Tongue (tissue), 3 donors: ENCODE results near the gene JRKL. TPM values are rescaled to one million over a fixed set of nuclear protein-coding genes. Genes with fewer than 3 reads are reported as not detected.
"Not testable (repeated sequence)": the region's sequence is repeated elsewhere in the genome, so short reads cannot be mapped to it uniquely, and the experiment has no call there.

Source experiments
- DNase-seq: peaks from one replicate; pipeline ENCODE4 v3.0.0-alpha.2; 2015
- small RNA-seq: library from RNA; depleted of rRNA; stranded (forward); fragments of <200 nt; gene quantifications from one replicate; pipeline ENCODE3, GENCODE V24; 2014; ENCODE audit warnings: low replicate concordance
- total RNA-seq: library from RNA; depleted of rRNA; stranded (reverse); fragments of >200 nt; gene quantifications from one replicate; pipeline ENCODE4 v1.2.3, GENCODE V29; 2014

Gene JRKL
- total RNA-seq, 1 donor from 2014 or later: 14.6 TPM

- no peak for DNase-seq
Observed at GRCh38 chr11:96394773-96395172, 5.0 kb downstream of the JRKL start.

GRCh38 chr11:96396637-96397036, 6.8 kb downstream of the JRKL start:
- no peak for DNase-seq

DNA sequence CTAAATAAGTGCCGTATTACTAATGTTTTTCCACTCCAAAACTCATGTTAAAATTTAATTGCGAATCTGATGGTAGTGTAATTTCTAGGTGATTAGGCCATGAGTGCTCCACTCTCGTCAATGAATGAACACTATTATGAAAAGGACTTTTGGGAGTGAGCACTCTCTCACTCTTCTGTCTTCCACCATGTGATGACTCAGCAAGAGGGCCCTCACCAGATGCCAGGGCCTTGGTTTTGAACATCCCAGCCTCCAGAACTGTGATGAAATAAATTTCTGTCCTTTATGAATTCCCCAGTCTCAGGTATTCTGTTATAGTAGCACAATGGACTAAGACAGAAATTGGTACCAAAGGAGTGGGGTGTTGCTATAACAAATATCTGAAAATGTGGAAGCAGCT, 8.1 kb downstream of the JRKL start:
- DNase-seq: no peak

GRCh38 chr11:96400697-96401096, 10.9 kb downstream of the JRKL start:
- DNase-seq: no peak

- DNase-seq: not testable (repeated sequence)
Observed at GRCh38 chr11:96411412-96411811, 21.6 kb downstream of the JRKL start.

DNA sequence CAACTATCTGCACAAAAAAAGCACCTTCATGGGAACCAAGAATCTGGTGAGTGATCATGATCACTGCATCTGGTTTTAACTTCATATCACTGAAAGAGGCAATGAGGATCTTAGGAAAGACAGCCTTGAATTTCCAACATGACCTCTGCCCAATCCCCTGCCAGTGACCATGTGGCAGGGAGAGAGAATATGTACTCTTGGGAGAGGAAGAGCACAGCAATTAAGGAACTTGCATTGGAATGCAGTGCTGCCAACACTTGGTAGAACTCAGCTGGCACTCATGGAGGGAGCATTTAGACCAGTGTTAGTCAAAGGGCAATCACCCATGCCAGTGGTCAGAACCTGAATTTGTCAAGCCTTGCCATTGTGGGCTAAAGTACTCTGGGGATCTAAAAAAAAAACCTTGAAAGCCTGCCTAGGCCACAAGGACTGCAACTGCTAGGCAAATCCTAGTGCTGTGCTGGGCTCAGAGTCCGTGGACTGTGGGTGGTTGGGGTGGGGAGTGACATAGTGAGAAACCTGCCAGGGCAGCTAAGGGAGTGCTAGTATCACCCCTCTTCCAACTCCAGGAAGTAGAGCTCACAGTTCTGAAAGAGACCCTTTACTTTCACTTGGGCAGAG, 23.1 kb downstream of the JRKL start:
- DNase-seq: no peak

DNA sequence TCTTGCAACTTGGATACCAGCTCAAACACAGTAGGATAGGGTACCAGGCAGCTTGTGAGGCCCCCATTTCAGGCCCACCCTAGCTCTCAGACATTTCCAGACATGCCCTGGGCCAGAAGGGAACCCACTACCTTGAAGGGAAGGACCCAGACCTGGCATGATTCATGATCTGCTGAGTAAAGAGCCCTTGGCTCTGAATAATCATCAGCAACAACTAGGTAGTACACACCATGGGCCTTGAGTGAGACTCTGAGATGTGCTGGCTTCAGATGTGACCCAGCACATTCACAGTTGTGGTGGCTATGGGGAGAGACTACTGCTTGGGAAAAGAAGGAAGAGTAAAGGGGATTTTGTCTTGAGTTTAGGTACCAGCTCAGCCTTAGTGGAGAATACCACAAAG, 23.6 kb downstream of the JRKL start:
- DNase-seq: no peak

DNA sequence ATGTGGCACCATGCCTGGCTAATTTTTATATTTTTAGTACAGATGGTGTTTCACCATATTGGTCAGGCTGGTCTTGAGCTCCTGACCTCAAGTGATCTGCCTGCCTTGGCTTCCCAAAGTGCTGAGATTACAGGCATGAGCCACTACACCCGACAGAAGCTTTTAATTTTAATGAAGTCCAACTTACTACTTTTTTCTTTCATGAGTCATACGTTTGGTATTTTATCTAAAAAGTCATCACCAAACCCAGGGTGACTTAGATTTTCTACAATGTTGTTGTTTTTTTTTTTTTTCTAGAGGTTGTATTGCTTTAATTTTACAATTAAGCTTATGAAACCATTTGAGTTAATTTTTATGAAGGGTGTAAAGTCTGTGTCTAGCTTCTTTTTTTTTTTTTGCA, 34.9 kb downstream of the JRKL start:
- DNase-seq: no peak

DNA sequence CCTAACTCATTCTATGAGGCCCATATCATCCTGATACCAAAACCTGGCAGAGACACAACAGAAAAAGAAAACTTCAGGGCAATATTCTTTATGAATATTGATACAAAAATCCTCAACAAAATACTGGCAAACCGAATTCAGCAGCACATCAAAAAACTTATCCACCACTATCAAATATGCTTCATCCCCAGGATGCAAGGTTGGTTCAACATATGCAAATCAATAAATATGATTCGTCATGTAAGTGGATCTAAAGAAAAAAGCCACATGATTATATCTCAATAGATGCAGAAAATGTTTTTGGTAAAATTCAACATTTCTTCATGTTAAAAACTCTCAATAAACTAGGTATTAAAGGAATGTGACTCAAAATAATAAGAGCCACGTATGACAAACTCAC, 40.9 kb downstream of the JRKL start:
- DNase-seq: no peak

GRCh38 chr11:96432654-96433053, 42.8 kb downstream of the JRKL start:
- DNase-seq: not testable (repeated sequence)

Small RNA genes within 50 kb of the gene (small RNA-seq; reads per million reads assigned to genes)
- gene MIR1260B: not detected

Other genes starting within 250 kb of the JRKL start
- 10.9 TPM for gene MAML2, start 46.8 kb upstream of the JRKL start, total RNA-seq
- 41.4 TPM for gene CCDC82, start 101 bp upstream of the JRKL start, total RNA-seq